ENCODE results near the gene COL4A1.

The COL4A1 gene

DNA sequence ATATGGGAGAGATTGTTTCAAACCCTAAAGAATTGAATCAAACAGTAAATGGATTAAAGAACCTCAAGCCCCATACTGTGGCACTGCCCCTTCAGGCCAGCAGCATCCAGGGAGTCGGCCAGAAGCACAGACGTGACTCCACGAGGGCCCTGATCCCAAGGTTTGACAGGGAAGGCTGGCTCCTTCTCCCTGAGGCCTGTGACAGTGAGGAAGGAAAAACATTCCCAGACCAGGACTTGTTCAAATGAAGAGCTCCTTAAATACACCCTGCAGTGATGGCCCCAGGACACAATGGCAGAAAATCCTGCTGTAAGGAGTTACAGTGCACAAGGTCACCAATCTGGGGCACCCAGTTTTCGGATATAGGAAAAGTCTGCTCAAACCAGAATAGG, 91.0 kb downstream of the COL4A1 start:
- no peak for DNase-seq

DNA sequence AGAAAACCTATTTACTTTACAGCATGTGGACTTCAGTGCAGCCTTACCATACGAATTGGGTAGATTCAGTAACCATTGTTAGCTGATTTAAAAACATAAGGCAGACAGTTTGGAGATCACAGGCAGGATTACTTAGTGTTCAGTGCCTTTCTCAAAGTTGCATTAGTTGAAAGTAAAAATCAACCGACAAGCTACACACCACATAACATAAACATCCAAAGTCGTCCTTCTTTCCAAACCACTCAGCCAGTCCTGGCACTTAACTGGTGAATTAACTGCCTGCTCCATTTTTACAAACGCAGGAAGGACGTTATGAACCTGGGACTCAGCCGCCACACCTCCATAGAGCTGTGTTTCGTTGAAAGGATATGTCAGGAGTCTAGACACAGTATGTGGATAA, 91.4 kb downstream of the COL4A1 start:
- no peak for DNase-seq

DNA sequence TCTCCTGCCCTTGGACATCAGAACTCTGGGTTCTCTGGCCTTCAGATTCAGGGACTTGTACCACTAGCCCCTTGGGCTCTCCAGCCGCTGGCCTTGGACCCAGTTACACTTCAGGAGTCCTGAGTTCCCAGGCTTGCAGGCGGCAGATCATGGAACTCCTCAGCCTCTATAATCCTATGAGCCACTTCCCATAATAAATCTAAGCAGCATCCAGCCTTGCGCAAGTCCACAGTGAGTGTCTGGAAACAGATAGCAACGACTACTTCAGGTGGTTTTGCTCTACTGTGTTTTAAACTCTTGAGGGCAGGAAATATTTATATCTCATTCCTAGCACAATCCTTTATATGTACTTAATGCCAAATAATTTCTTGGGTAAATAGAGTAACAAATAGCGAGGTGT, 92.3 kb downstream of the COL4A1 start:
- DNase-seq: no peak

DNA sequence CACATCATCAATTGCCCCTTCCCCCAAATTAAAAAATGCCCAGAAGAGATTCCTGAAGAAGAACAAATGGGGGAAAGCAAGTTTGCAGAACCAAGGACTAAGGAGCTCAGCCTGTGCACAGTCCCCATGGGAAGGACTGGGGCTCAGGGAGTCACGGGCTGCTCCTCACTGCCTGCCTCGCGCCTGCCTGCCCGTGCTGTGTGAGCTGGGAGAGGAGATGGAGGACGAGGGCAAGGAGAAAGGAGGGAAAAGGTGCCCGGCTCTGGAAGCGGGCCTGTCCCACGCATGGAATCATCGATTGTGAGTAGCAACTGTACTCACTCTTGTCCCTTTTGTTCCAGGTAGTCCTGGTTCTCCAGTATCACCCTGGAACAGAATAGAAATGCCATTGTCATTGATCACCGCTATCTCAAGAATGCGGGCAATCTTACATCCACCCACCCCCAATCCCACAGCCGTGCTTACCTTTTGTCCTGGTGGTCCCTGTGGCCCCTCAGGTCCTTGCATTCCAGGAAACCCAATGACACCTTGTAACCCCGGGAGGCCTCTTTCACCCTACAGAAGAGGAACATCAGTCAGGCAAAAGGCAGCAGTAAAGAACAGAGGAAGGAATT, 93.4 kb downstream of the COL4A1 start:
- DNase-seq: no peak

DNA sequence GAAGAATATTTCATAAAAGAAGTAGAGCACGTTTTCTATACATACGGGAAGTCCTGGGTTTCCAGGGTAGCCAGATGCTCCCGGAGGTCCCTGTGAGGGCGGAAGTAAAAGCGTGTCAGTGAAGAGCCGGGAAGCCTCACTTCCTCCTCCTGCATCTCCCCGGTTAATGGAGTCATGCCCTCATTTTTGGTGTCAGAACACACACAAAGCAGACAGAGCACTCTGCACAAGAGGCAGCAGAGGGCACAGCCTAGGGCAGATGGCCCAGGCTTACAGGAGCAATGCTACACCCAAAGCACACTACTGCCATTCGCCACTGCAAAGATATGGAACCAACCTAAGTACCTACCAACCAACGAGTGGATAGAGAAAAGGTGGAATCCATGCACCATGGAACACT, 94.4 kb downstream of the COL4A1 start:
- no peak for DNase-seq

DNA sequence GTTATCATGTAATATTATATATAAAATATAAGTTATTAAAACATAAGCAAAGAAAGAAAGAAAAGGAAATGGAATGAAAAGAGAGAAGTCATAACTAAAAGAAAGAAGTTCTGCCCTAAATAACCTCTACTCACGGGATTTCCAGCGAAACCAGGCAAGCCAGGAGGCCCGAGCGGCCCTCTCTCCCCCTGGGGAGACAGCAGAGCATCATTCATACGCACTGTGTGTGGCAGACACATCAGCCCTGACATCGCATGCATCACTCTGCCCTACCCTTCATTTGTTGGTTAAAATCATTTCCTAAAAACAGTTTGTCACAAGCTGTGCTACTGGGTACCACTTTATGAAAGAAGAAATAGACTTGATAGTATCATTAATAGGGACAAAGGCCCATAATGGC, 95.2 kb downstream of the COL4A1 start:
- no peak for DNase-seq

DNA sequence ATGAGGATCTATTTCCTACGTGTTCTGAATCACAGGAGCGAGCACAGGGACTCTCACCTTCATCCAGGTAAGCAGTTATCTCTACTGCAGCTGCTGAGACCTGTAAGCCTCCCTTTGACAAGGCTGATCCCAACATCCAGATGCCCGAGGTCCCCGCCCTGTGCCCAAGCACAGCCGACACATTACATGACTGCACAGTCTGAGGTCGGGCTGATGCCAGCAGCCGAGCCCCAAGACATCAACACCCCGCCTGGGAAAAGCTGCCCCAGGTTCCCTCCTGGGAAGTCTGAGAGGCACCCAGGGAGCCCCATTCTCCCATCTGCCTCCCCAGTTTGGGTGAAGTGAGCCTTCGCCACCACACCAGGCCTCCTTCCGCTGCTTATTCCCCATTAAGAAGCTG, 95.9 kb downstream of the COL4A1 start:
- DNase-seq: no peak

DNA sequence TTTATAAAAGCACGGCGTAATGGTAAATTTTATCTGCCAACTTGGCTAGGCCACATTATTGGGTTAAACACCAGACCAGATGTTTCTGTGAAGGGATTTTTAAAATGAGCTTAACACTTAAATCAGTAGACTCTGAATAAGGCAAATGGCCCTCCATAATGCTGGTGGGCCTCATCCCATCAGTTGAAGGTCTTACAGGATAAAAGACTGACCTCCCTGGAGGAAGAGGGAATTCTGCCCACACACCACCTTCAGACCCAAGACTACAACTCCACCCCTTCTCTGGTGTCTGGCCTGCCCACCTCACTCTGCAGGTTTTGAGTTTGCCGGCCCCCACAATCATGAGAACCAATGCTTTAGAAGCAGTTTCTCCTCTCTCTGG, 96.4 kb downstream of the COL4A1 start:
- no peak for DNase-seq

DNA sequence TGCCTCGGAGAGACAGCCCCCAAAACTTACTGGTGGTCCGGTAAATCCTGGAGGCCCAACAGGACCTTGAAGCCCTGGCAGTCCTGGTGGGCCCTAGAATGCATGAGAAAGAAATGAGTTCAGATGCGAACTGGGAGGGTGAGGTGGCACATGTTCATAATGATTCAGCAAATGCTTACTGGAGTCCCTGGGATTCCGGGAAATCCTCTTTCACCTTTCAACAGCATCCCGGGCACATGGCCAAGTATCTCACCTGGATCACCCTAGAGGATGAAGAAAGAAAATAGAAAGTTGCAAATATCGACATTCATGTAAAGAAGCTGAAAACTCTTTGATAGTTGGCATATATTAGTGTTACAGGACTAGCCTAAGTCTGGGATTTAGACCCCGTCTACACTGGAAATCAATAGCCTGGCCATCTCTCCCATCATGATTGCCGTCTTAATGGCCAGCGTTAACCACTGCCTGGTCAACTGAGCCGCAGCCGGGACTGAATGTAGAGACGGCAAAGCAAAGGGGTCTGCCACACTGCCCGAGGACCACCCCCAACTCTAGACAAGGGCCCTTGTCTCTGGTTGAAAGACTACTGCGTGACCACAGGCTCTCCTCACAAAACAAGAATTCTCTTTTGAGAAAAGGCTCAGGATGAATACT, 96.9 kb downstream of the COL4A1 start:
- DNase-seq: no peak

DNA sequence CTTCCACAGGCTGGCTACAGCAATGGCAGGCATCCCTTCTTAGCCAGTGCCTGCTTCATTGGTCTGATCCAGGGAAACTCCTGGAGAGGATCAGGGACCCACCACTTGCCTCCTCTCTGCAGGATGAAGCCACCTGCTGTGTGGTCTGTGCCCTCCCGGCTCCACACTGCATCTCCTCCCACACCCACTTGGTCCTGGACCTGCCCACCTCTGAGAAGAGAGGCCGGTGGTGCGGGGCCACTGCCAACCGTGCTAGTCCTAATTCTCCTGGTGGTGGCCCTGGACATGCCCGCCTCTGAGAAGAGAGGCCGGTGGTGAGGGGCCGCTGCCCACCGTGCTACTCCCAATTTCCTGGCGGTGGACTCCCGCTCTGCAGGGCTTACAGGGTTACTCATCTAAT, 98.8 kb downstream of the COL4A1 start:
- no peak for DNase-seq

DNA sequence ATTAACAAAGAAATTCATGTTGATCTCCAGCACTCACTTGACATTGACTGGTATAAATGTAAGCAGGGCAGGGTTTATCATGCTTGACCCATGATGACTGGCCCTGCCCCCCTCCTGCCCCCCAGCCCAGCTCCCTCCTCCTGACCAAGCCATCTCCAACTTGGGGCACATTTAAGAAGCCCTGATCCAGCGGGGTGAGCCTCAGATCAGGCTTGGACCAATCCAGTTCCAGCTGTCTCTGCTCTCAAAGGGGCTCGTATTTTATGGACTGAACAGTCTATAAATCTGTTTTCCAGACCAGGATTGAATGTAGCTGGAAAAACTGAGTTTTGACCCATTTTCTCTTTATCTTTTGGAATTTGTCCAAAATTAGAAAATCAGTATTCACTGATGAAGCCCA, 100.0 kb downstream of the COL4A1 start:
- DNase-seq: no peak

DNA sequence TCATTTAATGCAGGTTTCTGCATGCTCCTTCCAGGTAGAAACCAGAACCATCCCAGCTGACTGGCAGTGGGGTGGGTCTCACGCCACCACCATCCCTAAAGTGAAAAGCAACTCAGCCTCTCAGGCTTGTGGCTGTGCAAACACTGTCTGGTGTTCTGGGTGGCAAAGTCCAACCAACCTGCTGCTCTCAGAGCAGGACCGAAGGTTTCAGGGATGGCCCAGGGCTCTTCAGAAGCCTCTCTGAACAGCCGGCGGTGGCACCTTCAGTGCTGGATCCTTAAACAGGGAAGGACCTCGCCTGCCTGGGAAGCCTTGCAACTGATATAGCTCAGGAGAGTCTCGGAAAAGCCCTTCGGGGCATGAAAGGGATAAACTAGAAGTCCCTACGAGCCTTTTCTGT, 100.8 kb downstream of the COL4A1 start:
- DNase-seq: no peak

DNA sequence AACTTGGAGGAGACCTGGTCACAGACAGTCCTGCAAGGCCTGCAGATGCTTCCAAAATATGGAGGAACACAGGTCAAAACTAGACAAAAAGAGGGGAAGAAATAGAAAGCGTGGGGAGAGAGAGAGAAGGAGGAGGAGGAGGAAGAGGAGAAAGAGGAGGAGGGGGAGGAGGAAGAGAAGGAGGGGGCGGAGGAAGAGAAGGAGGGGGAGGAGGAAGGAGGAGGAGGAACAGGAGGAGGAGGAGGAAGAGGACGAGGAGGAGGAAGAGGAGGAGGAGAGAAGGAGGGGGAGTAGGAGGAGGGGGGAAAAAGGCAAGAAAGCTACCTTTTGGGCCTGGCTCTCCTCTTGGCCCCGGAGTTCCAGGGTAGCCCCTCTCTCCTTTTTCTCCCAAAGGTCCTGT, 105.8 kb downstream of the COL4A1 start:
- no peak for DNase-seq

DNA sequence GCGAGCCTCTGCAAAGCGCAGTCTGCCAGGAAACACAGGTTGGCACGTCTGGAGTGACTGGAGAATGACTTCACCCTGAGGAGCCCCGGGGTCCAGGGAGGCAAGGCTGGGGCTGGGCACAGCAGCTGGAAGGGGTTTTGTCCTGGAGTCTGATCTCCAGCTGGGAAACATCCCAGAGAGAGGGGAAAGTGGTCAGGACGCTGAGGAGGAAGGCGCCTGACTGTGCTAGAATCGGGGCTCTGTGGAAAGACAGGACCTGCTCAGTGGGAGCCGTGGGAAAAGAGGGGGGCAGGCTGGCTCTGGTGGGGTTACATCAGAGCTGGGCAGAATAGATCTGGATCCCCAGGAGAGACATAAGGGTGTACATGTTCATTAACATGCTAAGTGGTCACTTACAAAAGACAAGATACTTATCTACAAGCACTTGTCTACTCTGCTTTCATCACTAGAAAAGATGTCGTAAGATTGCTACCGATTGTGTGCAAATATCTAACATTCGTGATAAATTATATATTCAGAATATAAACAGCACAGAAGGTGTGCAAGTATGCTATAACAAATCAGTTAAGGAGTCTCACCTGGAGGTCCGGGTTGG, 106.6 kb downstream of the COL4A1 start:
- no peak for DNase-seq

DNA sequence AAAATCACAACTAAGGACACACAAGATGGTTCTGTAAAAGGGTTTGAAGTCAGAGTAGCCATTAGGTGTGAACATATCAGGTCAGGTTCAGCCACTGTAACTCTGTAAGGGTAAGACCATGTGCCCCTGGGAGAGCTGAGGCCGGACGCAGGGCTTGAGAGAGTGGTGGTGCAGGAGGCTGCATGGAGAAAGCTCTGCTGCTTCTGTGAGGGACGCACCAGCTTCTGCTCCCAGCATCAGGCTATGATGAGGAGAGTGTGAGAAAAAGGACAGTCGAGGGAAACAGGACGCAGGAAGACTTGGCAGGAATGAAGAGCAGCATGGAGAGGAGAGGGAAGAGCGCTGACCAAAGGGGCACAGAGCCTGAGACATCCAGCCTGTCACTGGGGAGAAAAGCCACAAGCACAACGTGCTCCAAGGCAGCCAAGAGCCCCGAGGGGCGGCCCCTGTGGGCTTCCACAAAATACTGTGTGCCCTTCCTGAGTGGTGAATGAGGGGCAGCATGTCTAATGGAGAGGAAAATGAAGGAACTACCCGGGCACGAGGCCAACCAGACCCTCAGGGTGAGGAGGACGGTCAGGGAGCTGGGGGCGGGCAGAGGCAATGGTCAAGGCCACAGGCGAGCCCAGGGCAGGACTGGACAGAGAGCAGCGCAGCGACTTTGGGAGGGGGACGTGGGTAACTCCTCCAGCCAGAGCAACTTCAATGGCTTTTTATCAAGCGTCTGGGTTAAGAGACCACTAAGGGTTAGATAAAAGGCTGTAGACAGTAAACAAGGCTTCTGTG, 107.7 kb downstream of the COL4A1 start:
- DNase-seq: no peak

DNA sequence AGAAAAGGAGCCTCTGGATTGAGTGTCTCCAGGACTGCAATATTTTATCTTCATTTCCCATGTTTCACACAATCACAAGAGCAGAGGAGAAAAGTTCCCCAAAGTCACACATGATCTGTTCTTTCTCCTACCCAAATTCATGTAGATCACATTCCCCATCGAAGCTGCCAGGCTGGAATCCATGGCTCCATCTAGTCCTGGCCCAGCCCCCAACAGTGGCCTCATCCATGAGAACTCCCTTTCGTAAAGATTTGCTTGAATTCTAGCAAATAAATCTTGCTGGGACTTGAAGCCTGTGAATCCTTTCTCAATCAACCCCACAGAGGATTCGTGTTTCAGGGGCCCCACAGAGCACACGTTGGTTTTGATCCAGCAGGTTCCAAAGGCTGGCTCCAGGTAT, 109.5 kb downstream of the COL4A1 start:
- no peak for DNase-seq

DNA sequence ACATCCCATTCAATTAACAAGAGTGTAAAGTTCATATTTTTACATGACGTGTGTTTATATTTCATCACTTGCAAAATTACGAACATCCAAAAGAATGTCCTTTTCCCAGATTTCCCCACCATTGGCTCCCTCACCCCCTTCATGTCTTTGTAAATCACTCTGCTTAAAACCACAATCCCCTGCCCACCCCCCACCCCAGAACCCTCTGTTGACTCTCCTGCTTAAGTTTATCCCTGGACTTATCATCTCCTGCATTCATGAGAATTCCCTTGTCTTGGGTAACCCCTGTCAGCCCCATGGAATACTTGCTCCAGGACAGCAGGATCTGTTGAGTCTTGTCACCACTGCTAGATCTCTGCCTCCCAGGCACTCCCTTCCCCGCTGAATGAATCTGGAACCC, 109.9 kb downstream of the COL4A1 start:
- no peak for DNase-seq

DNA sequence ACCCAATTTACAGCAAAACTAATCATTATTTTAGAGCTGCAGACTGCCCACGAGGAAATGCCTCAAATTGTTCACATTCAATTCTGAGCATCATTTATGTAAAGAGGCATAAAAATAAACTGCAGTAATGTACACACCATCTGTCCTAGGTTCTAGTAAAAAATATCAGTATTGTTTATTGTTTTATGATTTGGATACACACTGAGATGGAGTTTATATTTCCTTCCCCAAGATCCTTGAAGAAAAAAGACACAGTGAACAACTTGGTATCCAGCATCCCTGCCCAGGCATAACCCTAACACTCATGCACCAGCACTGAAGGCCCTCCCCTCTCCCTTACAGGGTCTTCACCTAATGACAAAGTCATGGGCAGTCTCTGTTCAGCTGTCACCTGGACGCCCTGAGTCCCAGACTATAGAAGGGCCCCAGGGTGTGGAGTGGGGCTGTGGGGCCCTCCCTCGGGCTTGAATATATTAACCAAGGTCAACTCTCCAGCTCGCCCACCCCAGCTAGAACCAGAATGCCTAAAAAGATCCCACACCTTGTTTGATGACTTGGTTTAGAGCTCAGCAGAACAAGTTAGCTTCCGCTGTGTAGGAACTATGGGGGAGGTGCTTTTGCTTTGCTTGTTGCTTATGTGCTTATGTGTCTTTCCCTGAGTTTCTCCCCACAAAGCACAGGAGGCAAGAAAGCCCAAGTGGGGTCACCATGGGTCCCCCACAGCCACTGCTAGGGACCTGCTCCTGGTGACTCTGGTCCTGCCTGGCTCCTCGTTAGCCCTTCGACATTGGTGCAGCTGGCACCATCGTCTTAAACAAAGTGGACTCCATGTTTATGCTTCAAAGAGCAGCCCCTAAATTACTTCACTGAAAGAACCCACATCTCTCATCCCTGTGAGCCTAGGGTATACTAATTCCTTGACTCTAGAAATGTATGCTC, 111.1 kb downstream of the COL4A1 start:
- DNase-seq: no peak

DNA sequence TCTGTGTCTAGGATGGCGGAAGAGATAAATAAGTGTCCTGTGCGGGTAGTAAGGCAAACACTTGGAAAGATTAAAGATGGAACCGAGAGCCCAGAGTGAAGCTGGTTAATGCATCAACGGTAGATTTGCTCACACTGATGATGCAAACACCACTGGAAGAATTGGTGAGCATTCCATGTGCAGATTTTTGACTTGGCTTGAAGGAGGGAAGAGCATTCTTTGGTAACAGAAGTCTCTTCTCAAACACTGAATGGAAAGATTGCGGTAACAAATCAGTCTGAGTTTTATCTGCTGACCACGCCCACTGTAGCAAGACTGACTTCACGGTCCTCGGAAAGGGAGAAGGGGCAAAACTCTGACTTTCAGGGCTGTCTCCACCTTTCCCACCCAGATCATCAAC, 112.5 kb downstream of the COL4A1 start:
- no peak for DNase-seq

DNA sequence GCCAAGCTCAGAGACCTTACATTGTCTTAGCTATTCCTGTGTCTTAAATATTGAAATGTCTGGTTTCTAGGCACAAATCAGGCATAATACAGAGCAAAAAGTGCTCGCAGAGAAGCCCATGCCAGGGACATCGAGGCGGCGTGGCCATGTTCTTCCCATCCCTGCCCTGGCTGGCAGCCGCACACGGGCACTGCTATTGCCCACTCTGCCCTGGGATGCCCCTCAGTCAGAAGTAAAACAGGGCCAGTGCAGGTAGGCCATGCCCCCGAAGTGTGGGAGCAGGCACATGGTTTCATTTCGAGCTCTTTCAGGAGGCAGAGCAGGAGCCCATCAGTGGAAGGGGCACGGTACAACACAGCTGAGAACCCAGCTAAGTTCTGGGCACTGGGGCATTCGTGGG, 113.5 kb downstream of the COL4A1 start:
- DNase-seq: no peak

DNA sequence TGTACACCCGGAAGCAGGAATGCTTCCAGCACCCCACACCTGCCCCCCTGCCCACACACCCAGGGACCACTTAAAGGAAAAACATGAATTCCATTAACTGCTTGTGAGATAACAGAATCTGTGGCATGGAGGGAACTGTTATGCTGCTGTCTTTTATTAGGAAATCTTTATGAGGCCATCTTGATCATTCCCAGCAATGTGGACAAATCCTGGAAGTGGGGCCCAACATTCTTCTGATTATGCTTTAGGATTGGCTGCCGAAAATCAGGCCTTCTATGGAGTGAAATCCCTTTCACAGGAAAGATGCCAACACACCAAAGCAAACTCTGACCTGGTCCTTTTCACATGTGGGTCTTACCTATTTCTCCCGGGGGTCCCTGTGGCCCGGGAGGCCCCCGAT, 114.5 kb downstream of the COL4A1 start:
- DNase-seq: no peak

DNA sequence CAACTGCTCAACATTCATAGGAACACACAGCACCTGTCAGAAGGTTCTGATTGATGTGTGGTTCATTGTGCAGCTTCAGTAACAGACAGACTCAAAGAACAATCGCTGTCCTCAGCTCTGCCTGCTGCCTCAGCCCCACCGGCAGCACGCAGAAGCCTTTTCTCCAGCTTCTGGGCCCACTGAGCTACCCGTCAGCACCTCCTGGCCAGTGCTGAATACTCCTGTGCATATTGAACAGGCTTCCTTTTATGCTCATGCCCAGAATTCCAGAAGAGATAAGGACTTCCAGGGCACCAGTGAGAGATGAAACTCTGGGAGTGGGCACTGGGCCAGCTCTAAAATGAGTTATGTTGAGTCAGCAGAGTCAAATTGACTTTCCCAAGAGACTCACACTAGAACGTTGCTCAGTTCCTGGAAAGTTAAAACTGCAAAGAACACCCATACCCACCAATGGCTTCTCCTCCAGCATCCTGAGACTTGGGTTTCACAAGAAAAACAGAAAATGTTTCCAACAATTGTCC, 119.3 kb downstream of the COL4A1 start:
- no peak for DNase-seq

Data from SW 1271 (cell line).